HG03159 (cell line): ENCODE data around the gene PEX10.

Experiments
- ATAC-seq: cut with Tn5 transposase; IDR thresholded peaks from one replicate; pipeline ENCODE4 v1.9.1; 2021; ENCODE audit warnings: mild to moderate bottlenecking, moderate library complexity; ENCODE audit not compliant: unreplicated experiment

PEX10 gene

GRCh38 chr1:2389644-2390043 is 22.7 kb downstream of the PEX10 start:
- ATAC-seq: no peak

GRCh38 chr1:2388004-2388913 is 24.1 kb downstream of the PEX10 start:
- no peak for ATAC-seq

DNA sequence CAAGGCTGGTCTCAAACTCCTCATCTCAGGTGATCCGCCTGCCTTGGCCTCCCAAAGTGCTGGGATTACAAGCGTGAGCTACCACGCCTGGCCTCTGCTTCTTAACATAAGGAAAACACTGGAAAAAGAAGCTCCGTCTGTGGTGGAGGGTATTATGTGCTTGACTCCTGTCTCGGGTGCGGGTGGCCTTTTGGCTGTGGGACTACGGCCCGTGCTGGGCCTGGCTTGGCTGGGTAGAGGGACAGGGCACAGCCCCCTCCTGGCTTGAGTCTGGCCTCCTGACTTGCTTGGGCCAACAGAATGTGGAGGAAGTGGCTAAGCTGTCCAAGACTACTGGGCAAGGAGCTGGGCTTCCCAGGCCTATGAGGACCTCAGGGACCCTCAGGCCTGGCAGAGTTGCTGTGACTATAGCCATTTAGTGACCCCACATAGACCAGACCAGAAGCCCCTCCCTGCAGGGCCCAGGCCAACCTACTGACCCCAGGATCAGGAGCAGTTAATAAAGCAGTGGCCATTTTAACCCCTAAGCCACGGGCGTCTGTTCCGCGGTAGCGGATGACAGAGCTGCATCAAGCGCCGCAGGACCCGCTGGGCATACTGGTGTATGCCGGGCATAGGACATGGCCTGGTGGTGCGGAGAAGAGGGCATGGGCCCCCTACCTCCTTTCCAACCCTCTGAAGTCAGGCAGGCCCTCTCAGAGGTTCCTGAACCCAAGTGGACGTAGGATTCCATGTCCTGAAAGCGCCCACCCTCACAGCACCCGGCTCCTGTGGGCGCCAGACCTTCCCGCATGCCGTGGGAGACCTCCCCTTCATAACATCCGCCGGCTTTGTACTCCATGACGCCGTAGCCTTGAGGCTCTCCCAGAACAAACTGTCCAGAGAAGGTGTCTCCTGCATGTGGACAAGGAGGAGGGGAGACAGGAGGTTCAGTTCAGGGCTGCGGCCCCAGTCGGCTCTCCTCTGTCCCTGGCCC is 25.4 kb downstream of the PEX10 start:
- no peak for ATAC-seq

DNA sequence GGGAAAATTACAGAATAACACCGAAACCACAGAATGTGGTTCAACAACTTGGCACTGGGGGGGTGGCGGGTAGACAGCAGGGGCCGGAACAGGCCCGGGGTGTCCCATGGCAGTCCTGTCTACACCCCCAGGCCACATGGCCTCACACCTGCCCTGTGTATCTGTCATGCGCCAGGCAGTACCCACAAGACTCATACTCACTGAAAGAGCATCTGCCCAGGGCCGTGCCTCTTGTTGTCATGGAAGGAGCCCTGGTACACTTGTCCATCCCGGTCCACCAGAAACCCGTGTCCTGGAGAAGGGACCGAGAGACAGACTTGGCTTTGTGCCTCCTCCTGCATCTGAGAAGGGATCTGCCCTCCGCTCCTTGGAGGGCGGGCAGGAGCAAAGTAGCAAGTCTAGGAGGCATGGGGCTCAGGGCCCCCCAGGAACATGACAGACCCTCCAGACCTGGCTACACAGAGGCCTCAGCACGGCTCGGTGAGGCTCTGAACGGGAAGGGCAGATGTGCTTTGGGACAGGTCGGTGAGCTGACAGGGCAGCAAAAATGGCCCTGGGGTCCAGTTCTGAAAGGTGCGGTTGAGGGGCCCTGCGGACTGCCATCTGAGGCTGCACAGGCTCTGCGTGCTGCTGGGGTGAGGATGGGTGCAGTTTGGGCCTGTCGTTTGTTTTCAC is 26.6 kb downstream of the PEX10 start:
- ATAC-seq: no peak

DNA sequence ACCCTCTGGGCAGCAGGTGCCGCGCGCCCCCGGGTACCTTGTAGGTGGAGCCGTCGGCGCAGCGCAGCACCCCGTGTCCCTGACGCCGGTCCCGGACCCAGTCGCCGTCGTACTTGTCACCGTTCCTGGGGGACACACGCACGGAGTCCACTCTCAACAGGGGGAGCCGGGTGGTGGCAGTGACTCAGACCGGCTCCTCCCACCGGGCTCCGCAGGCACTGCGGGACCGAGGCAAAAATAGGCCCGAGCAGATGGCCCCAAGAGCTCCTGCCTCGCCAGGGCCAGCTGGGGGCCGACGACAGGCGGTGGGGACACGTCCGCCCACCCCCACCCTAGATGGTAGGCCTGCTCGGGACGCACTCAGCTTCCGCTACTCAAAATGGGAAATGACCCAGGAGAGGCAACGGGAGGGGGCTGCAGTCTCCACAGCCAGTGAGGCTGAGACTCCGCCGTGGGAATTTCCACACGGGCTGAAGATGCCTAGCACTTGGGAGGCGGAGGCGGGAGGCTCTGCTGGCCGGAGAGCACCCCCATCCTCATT is 27.4 kb downstream of the PEX10 start:
- no peak for ATAC-seq

DNA sequence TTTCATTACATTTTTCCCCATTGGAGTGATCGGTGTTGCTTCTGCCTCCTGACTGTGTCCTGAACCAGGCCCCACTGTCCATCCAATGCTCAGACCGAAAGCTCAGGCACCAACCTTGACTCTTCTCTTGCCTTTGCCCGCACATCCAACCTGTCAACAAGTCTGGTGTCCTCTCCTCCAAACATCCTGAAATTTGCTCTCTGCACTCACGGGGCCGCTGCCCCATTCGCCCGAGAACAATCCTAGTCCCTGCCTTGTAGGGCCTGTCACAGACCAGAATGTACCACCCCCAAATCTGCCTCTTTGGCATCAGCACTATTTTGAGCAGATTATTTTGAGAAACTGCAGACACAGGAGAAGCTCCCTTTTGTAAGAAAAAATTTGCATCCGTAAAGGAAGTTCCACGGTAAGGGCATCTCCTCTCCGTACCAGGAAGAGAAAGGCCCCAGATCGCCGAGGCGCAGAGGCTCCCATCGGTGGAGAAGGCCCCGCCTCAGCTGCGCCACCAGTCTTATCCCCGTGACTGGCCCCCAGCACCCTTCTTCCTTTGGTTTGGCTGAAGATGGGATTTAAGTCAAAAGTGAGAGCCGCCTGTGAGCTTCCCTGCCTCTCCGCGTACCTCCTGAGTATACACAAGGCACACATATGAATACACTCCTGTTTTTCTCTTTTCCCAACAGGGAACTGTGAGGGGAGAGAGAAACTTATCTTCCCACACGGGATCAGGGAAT is 28.1 kb downstream of the PEX10 start:
- no peak for ATAC-seq

GRCh38 chr1:2383576-2383975 is 28.8 kb downstream of the PEX10 start:
- no peak for ATAC-seq

DNA sequence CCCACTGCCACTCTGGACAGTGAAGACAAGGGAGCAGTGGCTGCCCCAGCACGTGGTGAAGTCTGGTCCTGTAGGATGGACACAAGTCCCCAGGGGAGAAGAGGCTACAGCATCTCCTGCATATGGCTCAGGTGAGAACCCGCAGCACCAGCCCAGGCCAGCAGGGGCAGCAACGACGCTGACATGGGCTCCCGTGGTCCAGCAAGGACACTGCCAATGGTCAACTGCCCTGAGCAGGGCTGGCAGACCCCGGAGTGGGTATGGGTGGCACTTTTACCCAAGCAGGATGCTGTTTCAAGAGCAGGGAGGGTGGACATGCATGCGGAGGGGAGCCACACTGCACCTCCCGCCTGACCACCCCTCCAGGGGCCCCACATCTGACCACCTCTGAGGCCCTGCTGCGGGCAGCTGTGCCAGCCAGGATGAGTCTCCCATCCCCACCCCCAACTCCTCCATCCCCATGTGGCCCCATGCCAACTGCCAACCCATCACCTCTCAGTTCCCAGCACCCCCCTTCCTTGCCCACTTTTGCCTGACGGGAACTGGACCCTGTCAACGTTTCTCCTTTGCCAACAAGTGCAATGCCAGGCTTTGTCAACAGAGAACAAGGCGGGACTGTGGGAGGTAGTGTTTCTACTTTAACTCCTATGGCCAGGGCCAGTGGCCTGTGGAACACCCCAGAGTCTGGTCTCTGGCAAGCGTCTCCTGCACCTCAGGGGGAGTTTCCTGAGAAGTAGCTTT is 29.6 kb downstream of the PEX10 start:
- ATAC-seq: no peak

DNA sequence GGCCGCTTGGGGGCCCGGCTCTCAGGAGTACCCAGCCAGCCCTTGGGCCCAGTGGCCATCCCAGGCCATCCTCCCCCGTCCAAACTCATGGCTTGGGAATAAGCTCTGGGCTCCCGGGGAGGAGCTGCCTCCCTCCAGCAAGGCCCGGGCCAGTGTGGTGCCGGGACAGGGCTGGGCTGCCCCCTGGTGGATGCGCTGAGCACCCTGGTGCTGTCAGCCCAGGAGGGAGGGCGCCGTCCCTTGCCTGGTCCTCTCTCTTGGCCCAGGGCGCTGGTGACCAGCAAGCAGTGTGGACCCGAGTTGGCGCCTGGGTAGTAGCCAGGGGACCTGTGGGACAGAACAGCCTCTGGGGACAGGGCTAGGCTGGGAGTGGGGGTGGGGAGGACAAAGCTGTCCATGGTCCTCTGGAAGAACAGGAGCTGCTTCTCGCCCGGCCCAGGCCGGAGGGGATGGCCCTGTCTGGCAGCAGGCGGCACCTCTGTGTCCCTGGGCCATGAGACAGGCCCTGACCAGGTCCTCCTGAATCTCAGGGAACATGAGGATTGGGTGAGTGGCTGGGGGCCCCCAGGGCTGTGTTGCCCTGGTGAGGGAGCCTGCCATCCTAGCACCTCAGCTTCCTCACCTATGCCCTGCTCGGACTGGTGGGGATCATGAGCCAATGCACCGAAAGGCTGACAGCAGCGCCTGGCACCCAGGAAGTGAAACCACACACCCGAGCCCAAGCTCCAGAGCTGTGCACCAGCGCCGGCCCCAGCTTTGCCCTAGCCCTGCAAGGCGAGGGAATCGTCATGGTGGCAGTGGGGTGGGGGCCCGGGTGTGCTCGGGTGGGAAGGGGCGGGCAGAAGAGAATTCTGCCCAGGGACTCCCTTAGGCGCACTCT is 30.4 kb downstream of the PEX10 start:
- no peak for ATAC-seq

DNA sequence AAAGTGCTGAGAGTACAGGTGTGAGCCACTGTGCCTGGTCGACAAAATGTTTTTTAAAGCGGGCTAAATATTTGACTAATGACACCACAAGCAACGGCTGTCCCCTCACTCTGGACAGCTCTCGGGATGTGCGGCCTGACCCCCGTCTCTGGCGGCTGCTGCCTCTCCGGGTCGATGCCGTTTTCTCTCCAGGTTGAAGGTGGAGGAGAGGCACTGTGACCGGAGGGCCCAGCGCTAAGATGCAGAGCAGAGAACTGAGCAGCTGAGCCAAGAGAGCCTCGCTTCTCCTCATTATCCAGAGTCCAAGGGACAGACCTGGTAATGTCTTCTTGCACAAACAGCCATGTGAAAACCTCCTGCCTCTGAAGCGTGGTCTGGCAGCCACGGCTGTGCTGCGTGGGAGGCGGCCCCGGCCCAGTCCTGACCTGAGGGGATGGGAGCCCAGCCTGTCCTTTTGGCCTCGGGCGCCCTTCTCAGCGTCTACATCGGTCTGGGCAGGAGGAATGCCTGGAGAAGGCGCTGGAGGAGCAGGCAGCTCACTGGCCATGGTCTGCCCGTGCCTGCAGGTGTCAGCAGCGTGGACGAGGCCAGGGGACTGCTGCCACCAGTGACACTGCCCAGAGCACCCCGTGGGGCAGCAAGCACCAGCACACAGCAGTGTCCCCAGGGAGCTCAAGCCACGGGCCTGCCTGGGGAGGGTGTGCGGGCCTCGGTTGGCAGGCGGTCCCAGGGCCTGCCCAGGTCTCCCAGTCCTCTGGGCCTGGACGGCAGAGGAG is 31.4 kb downstream of the PEX10 start:
- no peak for ATAC-seq

DNA sequence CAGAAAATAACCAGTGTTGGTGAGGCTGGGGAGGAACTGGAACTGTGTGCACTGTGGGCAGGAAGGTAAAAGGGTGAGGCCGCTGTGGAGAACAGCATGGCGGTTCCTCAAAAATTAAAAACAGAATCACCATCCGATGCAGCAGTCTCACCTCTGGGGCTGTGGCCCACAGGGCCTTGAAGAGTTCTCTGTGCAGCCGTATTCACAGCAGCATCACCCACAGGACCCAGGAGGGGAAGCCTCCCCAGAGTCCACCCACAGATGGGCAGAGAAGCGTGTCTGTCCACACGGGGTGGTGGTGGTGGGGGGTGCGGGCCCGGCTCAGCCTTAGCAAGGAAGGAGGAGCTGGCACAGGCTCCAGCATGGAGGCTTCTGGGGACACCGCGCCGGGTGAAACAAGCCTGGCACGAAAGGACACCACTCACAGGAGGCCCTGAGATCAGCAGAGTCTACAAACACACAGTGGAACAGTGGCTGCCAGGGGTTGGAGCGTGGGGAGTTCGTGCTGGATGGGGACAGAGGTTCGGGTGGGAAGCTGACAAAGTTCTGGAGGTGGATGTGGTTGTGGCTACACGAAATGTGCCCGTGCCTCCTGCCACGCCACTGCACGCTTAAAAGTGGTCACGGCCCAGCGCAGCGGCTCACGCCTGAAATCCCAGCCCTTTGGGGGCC is 32.5 kb downstream of the PEX10 start:
- no peak for ATAC-seq

DNA sequence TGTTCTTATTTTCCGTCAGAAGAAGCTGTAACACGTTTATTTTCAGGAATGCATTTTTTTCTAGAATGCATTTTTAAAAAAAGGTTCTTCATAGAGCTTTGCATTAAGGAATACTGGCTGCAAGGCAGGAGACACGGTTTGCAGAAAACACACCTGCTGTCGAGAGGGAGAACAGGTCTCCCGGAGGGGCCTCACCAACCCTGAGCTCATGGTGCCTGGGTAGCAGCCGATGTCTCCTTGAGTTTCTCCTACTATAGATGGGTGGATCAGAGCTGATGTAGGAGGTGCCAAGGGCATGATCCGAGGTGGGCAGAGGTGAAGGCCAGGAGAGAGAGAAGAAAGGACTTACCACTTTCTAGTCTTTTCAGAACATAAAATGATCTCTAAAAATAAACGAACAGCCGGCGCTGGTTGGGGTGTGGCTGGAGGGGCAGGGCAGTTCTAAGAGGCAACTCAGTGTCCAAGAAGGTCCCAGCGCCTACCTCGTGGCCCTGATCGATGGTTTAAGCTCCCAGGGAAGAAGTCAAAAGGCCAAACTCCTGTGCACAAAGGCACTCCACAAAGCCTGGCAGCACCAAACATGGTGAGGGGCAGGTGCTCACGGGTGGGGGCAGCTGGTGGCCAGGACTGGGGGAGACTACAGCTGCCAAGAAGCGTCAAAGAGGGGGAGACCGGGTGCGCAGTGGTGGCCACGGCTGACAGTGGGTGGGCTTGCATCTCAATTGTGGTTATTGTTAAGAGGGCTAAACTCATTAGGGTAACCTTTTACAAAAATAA is 33.2 kb downstream of the PEX10 start:
- no peak for ATAC-seq

- no peak for ATAC-seq
Observed at GRCh38 chr1:2378441-2378851, 33.9 kb downstream of the PEX10 start.

GRCh38 chr1:2377751-2378440 is 34.5 kb downstream of the PEX10 start:
- no peak for ATAC-seq

- no peak for ATAC-seq
Observed at GRCh38 chr1:2376931-2377672, 35.3 kb downstream of the PEX10 start.
